ENCODE measurements around the gene SIX3.

Gene SIX3

DNA sequence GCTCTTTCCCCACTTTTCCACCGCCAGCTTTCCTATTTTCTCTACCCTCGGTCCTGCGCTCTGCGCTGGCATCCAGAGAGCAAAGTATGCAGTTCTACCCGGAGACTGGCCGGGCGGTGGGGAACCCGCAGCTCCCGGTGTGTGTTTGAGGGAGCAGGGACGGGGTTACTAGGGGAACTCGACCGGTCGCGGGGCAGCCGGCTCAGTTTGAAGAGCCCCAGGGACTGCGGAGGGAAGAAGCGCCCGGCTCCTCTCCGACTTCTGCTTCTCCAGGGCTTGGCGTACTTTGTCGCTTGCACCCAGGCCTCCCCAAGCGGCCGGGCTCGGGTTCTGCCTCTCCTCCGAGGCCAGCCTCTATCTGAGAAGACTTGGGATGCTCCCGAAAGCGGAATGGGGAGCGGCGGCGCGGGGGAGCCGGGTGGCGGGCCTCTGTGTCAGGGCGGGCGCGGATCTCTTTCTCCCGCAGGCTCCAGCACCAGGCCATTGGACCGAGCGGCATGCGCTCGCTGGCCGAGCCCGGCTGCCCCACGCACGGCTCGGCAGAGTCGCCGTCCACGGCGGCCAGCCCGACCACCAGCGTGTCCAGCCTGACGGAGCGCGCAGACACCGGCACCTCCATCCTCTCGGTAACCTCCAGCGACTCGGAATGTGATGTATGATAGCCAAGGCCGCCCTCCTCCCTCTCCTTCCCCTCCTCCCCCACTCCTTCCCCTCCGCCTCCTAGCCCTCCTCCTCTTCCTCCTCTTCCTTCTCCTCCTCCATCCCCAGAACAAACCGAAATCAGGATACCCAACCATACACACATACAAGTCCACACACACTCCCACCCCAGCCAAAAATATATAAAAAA, 2.8 kb downstream of the SIX3 start:
- no peak for DNase-seq

DNA sequence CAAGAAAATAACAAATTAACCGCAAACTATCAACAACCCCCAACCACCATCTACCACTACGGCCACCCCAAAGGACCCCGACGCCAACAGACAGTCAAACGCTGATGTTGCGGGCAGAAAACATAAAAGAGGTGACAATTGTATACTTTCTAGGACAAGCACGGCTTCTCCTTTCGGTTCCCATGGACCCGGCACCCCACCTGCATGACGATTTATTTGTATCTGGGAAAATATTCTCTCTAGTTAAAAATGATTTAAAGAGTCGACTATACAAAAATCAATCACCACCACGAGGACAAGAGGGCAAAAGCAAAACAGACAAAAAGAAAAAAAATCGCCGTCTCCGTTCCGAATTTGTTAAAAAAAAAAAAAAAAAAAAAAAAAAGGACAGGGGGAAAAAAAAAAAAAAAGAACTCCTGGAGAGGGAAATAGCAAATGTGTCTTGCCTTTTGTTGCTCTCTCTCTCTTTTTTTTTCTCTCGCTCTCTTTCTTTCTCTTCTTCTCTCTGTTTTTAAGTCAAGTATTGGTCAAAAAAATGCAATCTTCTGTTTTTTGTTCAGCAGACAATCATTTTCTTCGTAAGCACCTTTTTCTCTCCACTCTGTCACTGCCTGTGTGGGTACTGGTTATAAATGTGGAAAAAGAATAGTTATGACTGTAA, 3.6 kb downstream of the SIX3 start:
- no peak for DNase-seq

DNA sequence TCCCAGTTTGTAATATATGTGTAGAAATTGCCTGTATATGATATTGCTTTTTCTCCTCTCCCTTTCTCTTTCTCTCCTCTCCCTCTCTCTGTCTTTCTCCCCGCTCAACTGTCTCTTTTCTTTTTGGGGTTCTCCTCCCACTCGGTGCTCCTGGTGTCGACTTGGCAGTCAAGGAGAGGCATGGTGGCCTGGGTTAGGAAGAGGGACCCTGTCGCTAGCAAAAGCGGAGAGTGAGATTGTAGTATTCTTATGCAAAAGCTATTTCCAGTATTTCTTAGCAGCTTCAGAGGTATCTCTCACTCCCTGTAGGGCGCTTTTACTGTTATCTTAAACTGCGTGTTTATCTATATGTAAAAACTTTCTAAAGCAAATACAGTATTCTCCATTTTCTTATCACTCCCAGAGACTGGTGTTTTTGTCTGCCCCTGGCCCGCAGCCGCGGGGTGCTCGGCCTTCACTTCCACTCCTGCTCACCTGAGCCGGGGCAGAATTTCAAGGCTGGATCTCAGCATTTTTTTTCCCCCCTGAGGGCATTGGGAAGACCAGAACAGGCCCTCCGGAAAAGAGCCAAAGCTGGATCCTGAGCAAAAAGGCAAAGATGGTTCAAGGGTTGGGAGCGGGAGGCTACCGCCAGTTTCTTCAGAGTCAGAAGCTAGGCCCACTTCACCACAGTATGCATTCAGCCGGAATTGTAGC, 4.3 kb downstream of the SIX3 start:
- no peak for DNase-seq

DNA sequence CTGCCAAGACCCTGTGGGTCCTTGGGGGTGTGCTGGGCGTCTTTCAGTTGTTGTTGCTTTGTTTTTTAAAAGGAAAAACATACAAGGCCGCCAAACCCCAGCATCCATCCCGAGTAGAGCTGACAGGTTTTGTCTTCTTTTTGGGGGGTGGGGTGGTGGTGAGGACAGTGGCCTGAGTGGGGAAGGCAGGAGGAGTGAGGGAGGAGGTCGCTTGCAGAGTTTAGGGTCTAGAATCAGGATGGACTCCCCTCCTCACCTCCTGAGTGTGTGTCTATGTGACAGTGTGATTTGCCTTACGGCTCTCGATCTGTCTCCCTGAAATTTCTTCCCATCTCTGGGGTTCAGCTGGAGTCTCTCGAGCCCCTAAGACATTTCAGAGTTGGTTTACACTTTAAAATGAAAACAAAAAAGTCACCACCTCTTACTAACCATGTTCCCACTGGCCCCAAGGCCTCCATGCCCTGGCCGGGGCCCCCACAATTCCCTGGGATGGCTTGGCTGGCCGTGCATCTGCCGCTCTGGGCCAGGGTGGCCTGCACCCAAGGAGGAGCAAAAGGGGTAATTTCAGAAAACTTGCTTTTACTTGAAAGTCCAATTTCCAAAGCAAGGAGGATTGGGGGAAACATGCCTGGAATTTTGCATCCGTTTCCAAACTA, 5.0 kb downstream of the SIX3 start:
- DNase-seq = no peak

DNA sequence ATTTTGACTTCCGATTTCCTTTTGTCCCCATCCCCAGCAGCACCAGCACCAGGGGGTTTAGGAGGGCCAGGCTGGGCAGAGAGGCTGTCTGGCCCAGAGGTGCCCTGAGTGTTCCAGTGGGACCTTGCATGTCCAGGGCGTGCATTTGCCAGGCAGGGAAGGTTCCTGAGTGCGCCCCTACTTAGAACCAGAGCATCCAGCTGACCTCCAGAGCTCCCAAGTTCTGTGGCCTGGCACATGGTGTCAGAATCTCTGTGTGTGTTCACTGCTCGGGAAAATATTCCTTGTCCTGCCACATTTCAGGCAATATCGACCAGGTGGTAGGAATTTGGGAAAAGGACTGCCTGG, 5.5 kb downstream of the SIX3 start:
- no peak for DNase-seq

DNA sequence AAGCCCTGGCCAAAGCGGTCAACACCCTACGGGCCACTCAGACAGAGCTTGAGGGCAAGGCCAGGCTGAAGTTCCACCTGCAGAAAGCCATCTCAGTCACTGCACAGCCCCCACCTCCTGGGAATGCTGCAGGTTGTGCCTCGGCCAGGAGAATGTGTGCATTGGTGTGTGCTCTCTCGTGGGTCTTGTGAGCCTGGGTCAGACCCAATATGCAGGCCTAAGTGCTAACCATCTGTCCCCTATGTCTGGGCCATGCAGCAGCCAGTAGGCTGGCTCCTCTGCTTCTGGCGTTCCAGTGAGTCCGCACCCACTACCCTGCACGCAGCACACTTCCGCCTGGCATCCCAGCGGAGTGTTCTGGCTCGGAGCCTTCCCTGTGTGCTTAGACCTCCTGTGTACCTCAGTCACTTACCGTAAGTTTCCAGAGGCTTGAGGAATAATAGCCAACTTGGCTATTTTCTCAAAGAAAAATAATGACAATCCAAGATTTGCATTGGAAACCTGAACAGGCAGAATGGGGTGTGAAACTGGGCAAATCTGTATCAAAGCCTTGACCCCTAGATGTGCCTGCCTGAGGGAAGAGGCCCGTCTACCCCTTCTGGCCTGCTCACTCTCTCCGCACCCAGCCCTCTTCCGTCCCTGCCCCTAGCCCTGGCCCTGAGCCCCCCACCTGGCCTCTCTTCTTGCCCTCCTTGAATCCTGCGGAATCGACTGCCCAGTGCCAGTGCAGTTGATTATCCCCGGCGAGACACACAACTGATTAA, 7.2 kb downstream of the SIX3 start:
- DNase-seq = no peak

DNA sequence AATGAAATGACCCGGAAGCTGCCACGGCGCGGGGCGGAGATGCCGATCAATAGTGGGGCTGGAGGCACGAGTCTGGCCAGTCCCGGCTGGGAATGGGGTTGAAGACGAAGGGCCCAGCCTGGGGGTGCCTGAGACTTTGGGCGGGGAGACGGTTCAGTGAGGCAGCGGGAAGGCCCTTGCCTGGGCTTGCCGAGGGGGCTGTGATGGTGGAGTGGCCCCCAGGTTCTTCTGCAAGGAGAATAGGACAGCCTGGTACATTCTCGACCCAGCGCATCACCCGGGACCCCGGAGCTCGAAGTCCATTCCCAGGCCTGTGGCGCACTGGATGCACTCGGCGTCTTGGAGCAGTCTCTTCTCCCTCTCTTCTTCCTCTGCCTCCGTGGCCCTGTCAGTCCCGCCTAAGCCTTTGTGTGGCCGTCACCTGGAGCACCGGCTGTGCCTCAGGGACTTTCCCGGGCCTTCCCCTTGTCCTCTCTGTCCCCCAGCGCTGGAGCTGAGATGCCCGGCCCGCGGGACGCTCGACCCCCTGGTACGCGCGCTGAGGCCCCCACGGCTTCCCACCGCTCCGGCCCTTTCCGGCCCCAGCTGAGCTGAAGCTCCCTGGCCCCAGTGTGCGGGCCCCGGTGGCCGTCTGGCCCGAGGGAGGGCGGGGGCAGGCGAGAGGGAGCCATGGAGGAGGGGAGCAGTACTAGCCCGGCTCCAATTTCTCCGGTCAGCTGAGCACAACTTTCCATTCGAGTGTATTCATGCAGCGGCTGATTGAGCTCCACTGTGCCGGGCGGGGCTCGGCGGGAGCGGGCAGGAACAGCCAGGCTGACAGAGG, 8.0 kb downstream of the SIX3 start:
- DNase-seq = no peak

DNA sequence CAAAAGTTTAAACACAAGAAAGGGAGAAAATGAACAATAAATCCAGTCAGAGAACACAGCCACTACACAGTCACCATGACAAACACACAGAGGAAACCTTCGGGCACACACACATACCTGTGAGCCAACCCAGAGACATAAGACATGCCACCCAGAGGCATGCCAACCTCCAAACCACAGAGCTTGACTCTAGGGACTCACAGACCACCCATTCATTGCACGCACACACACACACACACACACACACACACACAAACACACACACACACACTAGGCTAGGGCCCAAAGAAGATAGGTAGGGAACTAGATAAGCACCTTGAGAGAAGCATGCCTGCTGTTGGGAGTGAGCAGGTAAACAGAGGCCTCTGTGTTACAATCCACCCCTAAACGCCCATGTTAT, 9.1 kb downstream of the SIX3 start:
- DNase-seq = no peak

DNA sequence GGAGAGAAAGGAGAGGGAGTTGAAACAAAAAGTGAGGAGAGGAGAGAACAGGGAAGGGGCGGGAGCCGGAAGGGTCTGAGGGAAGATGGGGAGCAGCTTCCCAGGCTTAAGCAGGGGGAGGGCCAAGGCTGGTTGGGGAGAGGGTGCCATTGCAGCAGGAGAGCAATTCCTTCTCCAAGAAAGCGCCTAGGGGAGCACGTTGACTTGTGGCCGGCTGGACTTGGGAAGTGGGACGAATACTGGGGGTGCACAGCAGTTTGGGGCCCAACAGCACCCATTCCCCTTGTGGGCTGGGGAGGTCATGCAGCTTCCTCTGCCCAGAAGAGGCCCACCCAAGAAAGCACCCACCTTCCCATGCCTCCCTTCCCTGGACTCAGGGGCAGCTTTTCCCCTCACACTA, 9.6 kb downstream of the SIX3 start:
- no peak for DNase-seq

DNA sequence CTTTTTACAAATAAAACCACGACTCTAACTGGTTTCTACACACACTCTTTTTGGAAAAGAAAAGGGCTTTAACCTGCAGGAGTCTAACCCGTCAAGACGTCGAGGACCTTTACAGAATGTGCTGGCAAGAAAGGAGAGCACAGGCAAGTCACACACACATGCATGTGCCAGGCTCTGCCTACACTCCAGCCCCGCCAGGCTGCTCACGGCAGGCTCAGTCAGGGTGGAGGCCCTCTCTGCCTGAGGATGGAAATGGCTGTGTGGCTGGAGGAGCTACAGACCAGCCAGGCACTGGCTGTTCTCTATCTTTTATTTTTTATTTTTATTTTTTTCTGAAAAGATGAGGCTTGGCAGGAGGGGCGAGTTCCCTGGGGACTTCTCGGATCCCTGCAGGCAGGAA, 10.2 kb downstream of the SIX3 start:
- DNase-seq = no peak

DNA sequence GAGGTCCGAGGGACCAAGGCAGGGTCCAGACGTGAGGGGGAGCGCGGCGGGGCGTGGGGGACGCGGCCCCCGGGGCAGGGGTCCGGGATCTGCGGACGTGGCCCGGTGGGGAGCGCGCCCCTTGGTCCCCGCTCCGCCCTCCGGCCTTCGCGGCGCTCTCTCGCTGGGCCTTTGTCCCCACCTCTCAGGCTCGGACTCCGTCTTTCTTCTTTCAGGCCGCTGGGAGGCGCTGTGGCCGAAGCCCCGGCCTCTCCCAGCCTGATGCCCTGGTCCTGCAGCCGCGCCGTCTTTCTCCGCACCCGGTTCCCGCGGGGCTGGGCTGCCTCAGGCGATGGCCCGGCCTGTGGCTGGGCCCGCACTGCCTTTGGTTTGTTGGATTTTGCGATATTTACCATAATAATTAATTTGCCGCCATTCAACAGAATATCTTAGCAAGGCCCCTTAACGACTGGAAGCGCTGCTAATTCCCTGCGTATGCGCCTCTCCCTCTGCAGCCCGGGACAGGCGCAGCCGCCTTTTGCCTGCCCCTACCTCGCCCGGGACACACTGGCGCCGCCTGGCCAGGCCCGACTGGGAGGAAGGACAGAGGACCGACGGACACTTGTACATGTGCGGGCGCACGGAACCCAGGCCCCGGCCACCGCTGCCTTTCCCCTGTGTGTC, 10.8 kb downstream of the SIX3 start:
- no peak for DNase-seq

DNA sequence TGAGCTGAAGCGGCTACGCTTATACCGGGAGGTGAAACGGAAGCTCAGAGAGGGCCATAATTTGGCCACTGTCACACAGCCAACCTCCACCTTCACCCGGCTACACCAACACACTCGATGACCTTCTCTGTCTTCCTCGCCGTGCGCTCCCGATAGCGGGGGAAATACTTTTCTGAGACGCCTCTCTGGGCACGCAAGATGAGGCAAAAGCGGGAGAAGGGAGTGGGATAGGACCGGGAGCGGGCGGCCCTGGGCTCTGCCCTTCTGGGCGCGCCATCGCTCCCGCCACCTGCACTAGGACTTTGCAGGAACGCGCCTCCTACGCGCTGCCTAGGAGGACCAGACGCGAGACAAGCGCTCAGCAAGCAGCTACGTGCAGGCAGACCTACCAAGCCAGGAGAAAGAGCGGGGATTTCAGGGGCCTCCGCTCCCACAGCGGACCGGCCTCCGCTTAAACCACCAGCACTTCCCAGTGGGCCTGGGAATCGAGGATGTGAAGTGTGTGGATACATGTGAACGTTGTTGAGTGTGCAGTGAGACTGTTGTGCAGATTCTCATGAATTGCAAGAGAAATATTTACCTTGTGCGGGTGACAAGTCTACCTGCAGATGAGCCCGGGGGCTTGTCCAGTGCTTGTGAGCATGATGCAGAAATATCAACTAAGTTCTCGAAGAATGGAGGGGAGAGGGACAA, 11.4 kb downstream of the SIX3 start:
- no peak for DNase-seq

DNA sequence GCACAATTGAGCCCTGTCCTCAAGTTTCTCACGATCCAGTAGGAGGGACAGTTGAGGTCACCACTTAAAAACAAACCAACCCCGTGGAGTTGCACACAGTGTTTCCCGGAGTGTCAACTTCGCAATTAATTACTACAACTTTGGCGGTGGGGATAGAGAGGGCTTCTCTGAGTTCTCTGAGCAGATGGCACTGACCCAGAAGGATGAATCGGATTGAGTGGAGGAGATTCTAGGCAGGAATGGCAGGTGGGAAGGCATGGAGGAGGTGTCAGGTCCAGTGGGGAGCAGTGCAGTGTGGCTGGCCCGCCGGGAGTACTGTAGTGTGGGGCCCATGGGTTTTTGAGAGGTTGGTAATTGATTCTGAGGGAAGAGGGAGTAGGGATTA, 12.0 kb downstream of the SIX3 start:
- no peak for DNase-seq

DNA sequence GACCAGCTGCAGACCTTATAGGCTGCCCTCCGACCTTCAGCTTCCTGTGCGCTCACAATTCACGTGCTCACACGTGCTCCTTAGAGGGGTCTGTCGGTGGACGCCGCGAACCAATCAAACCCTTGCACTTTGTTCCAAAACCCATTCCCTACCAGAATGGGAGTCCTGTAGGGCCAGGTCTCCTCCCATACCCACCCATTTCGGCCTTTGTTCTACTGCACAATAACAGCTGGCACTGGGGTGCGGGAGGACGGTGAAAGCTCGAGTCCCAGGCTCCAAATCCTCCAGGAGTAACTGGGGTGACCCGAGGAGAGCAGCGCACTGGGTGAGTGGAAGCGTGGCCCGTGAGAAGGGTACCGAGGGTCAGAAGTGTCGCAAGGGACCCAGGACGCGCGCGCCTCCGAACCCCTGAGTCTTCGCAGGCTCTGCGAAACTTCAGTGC, 13.0 kb downstream of the SIX3 start:
- DNase-seq = no peak

DNA sequence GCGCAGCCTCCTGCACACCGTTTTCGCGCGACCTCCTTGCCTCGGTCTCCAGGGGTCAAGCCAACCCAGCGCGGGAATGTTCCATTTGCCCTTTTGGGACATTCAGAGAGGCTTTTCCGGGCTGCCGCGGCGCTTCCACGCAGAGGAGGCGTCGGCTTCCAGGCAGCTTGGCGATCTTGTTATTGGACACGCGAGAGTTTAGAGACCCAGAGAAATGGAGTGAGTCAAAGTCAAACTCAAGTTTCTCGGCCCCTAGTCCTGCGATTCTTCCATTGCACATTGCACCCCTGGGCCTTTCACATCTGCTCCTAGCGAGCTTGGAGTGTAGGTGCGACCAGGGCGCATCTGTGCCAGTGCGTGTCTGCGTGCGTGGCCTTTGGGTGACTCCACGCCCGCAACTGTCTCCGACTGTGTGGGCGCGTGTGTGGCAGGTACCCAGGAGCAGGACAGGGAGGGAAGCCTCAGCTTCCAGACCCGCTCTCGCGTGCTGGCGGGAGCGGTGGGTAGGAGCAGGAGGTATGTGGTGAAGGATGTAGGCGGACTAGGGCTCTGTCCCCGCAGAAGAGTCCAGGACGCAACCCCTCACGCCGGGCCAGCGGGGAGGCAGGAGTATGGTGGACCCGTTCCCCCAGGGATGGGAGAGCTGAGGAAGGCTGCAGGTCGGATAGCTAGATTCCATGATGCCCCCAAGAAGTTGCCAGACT, 13.5 kb downstream of the SIX3 start:
- DNase-seq = no peak

DNA sequence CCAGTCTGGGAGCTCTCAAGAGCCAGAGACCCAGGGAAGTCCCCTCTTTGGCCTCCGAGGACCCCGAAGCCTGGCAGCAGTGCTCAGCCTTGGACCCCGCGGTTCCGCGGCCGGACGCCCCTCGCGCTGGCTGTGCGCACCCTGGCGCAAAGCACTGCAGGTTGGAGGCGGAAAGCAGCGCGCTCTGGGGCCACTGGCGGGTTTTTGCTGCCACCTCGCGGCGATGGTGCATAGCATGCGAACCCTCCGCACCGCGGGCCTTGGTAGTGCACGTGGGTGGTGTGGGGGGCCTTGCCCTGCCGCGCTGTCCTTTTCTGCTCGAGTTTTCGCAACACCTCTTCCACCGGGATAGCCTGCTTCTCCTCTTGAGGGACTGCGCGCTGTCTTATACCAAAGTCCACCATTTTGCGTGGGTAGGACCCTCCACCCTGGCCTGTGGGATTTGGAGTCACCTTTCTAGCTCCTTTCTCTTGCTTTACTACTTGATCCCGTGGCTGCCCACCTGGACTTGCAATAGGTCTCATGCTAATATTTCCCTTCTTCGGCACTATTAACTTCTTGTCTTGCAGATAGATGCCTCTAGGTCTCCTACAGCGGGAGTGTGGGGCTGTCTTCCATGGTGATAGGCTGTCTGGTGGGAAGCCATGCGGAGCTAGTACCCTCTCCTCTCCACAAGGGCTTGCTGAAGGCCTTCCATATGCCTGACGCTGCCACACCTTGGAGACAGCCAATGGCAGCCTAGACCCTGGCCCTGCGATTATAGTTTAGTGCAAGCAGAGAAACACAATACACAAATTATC, 14.3 kb downstream of the SIX3 start:
- peak; percentile 49 for DNase-seq

DNA sequence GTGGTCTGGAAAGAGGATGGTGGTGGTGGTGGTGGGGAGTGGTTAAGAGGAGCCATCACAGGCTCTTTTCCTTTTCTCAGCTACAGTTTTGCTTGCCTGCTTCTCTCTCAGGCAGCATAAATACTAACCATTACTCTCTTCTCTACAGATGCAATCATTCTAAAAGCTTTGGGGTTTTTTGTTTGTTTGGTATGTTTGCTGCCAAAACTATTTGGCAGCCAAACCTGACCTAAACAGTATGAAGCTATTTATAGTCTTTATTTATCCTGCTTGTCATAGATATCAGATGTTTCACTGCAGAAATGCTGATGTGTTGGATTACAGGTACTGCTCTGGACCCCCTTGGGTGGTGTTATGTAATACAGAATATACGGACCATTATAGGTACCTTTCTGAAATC, 15.3 kb downstream of the SIX3 start:
- DNase-seq = no peak

DNA sequence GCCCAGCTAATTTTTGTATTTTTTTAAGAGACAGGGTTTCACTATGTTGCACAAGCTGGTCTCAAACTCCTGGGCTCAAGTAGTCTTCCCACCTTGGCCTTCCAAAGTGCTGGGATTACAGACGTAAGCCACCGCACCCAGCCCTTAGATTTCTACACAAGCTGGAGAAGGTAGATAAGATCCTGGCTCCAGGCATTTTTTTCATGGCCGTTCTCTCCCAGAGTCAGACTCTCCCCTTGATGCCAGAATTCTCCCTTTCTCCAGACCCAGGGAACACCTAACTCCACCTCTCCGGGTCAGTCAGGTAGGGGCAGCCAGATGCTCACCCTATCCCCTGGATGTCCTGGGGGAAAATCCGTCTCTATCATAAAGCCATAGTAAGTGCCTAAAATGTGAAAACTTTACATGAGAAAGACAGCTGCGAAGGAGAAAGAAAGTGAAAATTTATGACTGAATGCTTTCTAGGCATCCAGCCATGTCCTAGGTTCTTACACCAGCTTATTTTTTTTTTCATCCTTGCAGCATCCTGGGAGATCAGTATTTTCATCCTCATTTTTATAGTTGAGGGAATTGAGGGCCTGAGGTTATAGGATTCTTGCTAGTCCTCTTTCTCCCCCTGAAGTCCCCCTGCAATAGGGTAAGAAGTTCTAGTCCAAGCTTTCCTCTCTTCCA, 16.3 kb downstream of the SIX3 start:
- no peak for DNase-seq

All from effector CD8-positive, alpha-beta T cell (primary cell).